ENCODE results near the gene YIF1A. TPM values are rescaled to one million over a fixed set of nuclear protein-coding genes. Genes with fewer than 3 reads are reported as not detected.

YIF1A gene
- total RNA-seq, 1 donor from 2014 or later: 146 TPM

DNA sequence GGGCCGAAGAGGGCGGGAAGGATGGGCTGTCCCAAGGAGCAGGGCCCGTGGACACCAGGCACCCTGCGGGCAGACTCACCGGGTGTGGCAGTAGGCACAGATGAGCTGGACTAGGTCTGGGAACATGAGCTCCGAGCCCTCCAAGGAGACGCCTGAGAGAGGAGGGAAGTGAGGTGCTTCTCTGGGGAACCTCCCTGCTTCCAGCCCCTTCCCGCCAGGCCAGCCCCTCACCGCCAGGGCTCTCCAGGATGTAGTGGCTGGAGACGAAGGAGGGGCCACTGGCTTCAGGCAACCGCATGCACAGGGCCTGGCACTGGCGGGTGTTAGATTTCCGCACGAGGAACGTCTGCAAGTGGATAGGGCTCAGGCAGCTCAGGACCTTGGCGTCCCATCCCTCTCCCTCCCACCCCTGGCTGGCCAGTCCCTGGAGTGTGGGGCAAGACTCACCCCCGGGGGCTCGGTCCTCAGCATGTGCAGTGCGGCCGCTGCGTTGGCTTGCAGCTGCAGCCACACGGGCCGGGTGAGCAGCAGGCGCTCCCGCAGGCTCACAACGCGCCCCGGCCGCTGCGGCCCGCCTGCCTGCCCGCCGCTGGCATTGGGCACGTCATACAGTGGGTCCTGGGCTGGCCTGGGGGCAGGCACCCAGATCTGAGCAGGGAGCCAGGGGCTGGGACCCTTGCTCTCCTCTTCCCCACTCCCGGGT, 46.7 kb upstream of the YIF1A start:
- Mint-ChIP-seq H3K4me3 (ENCODE audit: unreplicated experiment) (peak overlapping the region; percentile 99), H3K36me3 (ENCODE audit: unreplicated experiment) (peaks cover 6% of the 10 kb centered on the region), H3K9me3 (ENCODE audit: unreplicated experiment) (no peaks in the 10 kb centered on the region), H3K27ac (ENCODE audit: unreplicated experiment) (peak overlapping the region; percentile 100), H3K27me3 (ENCODE audit: unreplicated experiment) (no peaks in the 10 kb centered on the region), H3K4me1 (ENCODE audit: unreplicated experiment) (peaks cover 39% of the 10 kb centered on the region)
- DNase-seq (ENCODE audit: extremely low spot score, unreplicated experiment): peak; percentile 88
- TF ChIP-seq, protein P1, sequence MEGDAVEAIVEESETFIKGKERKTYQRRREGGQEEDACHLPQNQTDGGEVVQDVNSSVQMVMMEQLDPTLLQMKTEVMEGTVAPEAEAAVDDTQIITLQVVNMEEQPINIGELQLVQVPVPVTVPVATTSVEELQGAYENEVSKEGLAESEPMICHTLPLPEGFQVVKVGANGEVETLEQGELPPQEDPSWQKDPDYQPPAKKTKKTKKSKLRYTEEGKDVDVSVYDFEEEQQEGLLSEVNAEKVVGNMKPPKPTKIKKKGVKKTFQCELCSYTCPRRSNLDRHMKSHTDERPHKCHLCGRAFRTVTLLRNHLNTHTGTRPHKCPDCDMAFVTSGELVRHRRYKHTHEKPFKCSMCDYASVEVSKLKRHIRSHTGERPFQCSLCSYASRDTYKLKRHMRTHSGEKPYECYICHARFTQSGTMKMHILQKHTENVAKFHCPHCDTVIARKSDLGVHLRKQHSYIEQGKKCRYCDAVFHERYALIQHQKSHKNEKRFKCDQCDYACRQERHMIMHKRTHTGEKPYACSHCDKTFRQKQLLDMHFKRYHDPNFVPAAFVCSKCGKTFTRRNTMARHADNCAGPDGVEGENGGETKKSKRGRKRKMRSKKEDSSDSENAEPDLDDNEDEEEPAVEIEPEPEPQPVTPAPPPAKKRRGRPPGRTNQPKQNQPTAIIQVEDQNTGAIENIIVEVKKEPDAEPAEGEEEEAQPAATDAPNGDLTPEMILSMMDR (IDR thresholded peaks at IDR 0.05): no peak

DNA sequence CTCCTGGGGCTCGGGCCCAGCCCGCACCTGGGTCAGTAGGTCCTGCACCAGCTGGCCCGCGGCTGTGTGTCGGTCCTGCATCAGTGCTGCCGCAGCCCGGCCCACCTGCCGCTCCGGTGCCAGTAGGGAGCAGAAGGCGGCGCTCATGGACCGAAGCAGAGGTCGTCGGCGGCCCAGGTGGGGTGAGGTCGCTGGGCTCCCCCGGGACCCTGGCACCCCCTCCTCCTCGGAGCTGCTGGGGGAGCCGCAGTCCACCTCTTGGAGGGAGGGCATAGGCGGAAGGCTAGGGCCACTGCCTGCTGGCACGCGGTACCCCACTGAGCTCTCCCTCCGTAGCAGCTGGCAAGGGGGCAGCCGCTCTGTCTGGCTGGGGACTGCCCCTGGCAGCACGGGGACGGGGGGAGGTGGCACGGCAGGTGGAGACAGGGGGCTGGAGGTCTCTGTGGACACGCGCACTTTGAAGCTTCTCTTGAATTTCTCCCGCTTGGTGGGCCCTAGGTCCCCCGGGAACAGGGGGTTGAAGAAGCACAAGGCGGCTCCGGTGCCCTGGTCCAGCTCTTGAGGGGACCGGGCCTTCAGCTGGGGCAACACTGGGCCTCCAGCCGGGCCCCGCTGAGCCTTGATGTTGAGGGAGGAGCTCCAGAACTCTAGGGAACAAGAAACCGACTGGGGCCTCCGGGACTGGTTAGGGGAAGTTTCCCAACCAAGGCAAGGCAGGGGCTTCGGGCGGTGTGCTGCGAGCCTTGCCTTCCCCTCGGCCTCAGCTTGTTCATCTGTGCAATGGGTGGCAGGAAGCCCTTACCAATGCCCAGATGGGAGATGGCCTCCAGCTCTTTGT, 45.9 kb upstream of the YIF1A start:
- Mint-ChIP-seq H3K36me3 (ENCODE audit: unreplicated experiment) (peaks cover 6% of the 10 kb centered on the region), H3K4me1 (ENCODE audit: unreplicated experiment) (peaks cover 45% of the 10 kb centered on the region), H3K9me3 (ENCODE audit: unreplicated experiment) (no peaks in the 10 kb centered on the region), H3K4me3 (ENCODE audit: unreplicated experiment) (peak overlapping the region; percentile 99), H3K27me3 (ENCODE audit: unreplicated experiment) (no peaks in the 10 kb centered on the region), H3K27ac (ENCODE audit: unreplicated experiment) (peak overlapping the region; percentile 86)
- no peak for DNase-seq (ENCODE audit: extremely low spot score, unreplicated experiment)
- TF ChIP-seq, protein P1 (IDR thresholded peaks at IDR 0.05): no peak

- TF ChIP-seq, protein P1 (IDR thresholded peaks at IDR 0.05): no peak
- H3K36me3 Mint-ChIP-seq (ENCODE audit: unreplicated experiment): peaks cover 6% of the 10 kb centered on the region
- no peak overlapping the region for H3K4me3 Mint-ChIP-seq (ENCODE audit: unreplicated experiment)
- peak overlapping the region; percentile 4 for H3K27ac Mint-ChIP-seq (ENCODE audit: unreplicated experiment)
- H3K4me1 Mint-ChIP-seq (ENCODE audit: unreplicated experiment): peaks cover 49% of the 10 kb centered on the region
- no peaks in the 10 kb centered on the region for H3K9me3 Mint-ChIP-seq (ENCODE audit: unreplicated experiment)
- DNase-seq (ENCODE audit: extremely low spot score, unreplicated experiment): no peak
- no peaks in the 10 kb centered on the region for H3K27me3 Mint-ChIP-seq (ENCODE audit: unreplicated experiment)
These were observed 45.1 kb upstream of the YIF1A start for GRCh38 chr11:66333896-66334604.

DNA sequence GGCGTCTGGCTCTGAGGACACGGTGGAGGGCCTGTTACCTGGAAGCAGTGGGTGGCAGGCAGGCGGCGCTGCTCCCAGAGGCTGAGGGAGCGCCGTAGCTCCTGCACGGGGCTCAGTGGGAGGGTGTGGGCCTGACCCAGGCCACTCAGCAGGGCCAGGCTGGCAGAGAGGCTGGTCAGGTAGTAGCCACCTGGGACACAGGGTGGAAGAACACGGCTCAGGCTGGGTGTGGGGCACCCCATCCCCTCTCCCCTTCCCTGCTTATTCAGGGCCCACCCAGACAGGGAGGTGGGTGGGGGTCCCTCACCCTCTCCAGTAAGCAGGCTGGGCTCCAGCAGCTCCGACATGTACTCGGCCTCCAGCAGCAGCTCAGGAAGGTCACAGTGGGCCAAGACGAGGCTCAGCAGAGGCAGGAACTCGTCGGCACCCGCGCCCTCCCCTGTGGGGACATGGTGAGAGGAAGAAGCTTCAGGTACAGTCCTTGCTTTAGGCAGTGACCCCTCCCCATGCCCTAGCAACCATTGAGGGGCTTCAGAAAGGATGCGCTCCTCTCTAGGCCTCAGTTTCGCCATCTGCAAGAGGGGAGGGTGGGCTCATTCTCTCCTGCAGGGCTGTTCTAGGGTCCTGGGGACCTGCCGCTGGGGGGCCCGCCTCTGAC, 44.4 kb upstream of the YIF1A start:
- DNase-seq (ENCODE audit: extremely low spot score, unreplicated experiment): no peak
- Mint-ChIP-seq H3K9me3 (ENCODE audit: unreplicated experiment) (no peaks in the 10 kb centered on the region), H3K4me1 (ENCODE audit: unreplicated experiment) (peaks cover 48% of the 10 kb centered on the region), H3K27ac (ENCODE audit: unreplicated experiment) (no peak overlapping the region), H3K4me3 (ENCODE audit: unreplicated experiment) (no peak overlapping the region), H3K27me3 (ENCODE audit: unreplicated experiment) (no peaks in the 10 kb centered on the region), H3K36me3 (ENCODE audit: unreplicated experiment) (peaks cover 6% of the 10 kb centered on the region)
- TF ChIP-seq, protein P1 (IDR thresholded peaks at IDR 0.05): no peak
